ENCODE measurements around the gene ACTL9.

ACTL9 gene

GRCh38 chr19:8686549-8686948 is 12.0 kb downstream of the ACTL9 start:
- Histone ChIP-seq H3K36me3 (ENCODE audit: insufficient read depth, low read length) (no peaks in the 10 kb centered on the region), H3K4me1 (ENCODE audit: control insufficient read depth, insufficient read depth, low read length, unreplicated experiment) (no peaks in the 10 kb centered on the region), H3K27me3 (ENCODE audit: insufficient read depth, low read length) (0 out of 2 replicates have a peak, but pooled peaks cover 5% of the 10 kb centered on the region), H3K27ac (ENCODE audit: low read depth, low read length) (no peak overlapping the region), H3K4me3 (ENCODE audit: low read depth, low read length) (no peak overlapping the region), H3K79me2 (ENCODE audit: control insufficient read depth, insufficient read depth, low read length, unreplicated experiment) (no peaks in the 10 kb centered on the region), H2AFZ (ENCODE audit: low read length, unreplicated experiment) (no peak overlapping the region)

GRCh38 chr19:8684001-8684902 is 14.3 kb downstream of the ACTL9 start:
- no peaks in the 10 kb centered on the region for H3K4me1 ChIP-seq (ENCODE audit: control insufficient read depth, insufficient read depth, low read length, unreplicated experiment)
- H3K36me3 ChIP-seq (ENCODE audit: insufficient read depth, low read length): no peaks in the 10 kb centered on the region
- H3K79me2 ChIP-seq (ENCODE audit: control insufficient read depth, insufficient read depth, low read length, unreplicated experiment): no peaks in the 10 kb centered on the region
- H3K27ac ChIP-seq (ENCODE audit: low read depth, low read length): no peak overlapping the region
- no peak overlapping the region for H3K4me3 ChIP-seq (ENCODE audit: low read depth, low read length)
- no peak overlapping the region for H2AFZ ChIP-seq (ENCODE audit: low read length, unreplicated experiment)
- 0 out of 2 replicates have a peak, but pooled peaks cover 5% of the 10 kb centered on the region for H3K27me3 ChIP-seq (ENCODE audit: insufficient read depth, low read length)

GRCh38 chr19:8682931-8683330 is 15.7 kb downstream of the ACTL9 start:
- no peaks in the 10 kb centered on the region for H3K79me2 ChIP-seq (ENCODE audit: control insufficient read depth, insufficient read depth, low read length, unreplicated experiment)
- H3K4me1 ChIP-seq (ENCODE audit: control insufficient read depth, insufficient read depth, low read length, unreplicated experiment): no peaks in the 10 kb centered on the region
- H3K36me3 ChIP-seq (ENCODE audit: insufficient read depth, low read length): no peaks in the 10 kb centered on the region
- H3K27me3 ChIP-seq (ENCODE audit: insufficient read depth, low read length): no peaks in the 10 kb centered on the region
- H3K4me3 ChIP-seq (ENCODE audit: low read depth, low read length): no peak overlapping the region
- no peak overlapping the region for H3K27ac ChIP-seq (ENCODE audit: low read depth, low read length)
- H2AFZ ChIP-seq (ENCODE audit: low read length, unreplicated experiment): no peak overlapping the region

GRCh38 chr19:8682472-8682871 is 16.1 kb downstream of the ACTL9 start:
- Histone ChIP-seq H3K27ac (ENCODE audit: low read depth, low read length) (no peak overlapping the region), H3K4me1 (ENCODE audit: control insufficient read depth, insufficient read depth, low read length, unreplicated experiment) (no peaks in the 10 kb centered on the region), H3K27me3 (ENCODE audit: insufficient read depth, low read length) (no peaks in the 10 kb centered on the region), H3K36me3 (ENCODE audit: insufficient read depth, low read length) (no peaks in the 10 kb centered on the region), H2AFZ (ENCODE audit: low read length, unreplicated experiment) (no peak overlapping the region), H3K79me2 (ENCODE audit: control insufficient read depth, insufficient read depth, low read length, unreplicated experiment) (no peaks in the 10 kb centered on the region), H3K4me3 (ENCODE audit: low read depth, low read length) (no peak overlapping the region)

- no peaks in the 10 kb centered on the region for H3K27me3 ChIP-seq (ENCODE audit: insufficient read depth, low read length)
- H3K27ac ChIP-seq (ENCODE audit: low read depth, low read length): no peak overlapping the region
- H3K4me1 ChIP-seq (ENCODE audit: control insufficient read depth, insufficient read depth, low read length, unreplicated experiment): no peaks in the 10 kb centered on the region
- H3K4me3 ChIP-seq (ENCODE audit: low read depth, low read length): no peak overlapping the region
- H3K79me2 ChIP-seq (ENCODE audit: control insufficient read depth, insufficient read depth, low read length, unreplicated experiment): no peaks in the 10 kb centered on the region
- no peaks in the 10 kb centered on the region for H3K36me3 ChIP-seq (ENCODE audit: insufficient read depth, low read length)
- no peak overlapping the region for H2AFZ ChIP-seq (ENCODE audit: low read length, unreplicated experiment)
These were observed 17.1 kb downstream of the ACTL9 start for GRCh38 chr19:8681345-8682029.

GRCh38 chr19:8680676-8681344 is 17.8 kb downstream of the ACTL9 start:
- Histone ChIP-seq H2AFZ (ENCODE audit: low read length, unreplicated experiment) (no peak overlapping the region), H3K36me3 (ENCODE audit: insufficient read depth, low read length) (no peaks in the 10 kb centered on the region), H3K27ac (ENCODE audit: low read depth, low read length) (no peak overlapping the region), H3K4me3 (ENCODE audit: low read depth, low read length) (no peak overlapping the region), H3K27me3 (ENCODE audit: insufficient read depth, low read length) (no peaks in the 10 kb centered on the region), H3K79me2 (ENCODE audit: control insufficient read depth, insufficient read depth, low read length, unreplicated experiment) (no peaks in the 10 kb centered on the region), H3K4me1 (ENCODE audit: control insufficient read depth, insufficient read depth, low read length, unreplicated experiment) (no peaks in the 10 kb centered on the region)

- no peaks in the 10 kb centered on the region for H3K79me2 ChIP-seq (ENCODE audit: control insufficient read depth, insufficient read depth, low read length, unreplicated experiment)
- no peaks in the 10 kb centered on the region for H3K36me3 ChIP-seq (ENCODE audit: insufficient read depth, low read length)
- H3K27me3 ChIP-seq (ENCODE audit: insufficient read depth, low read length): no peaks in the 10 kb centered on the region; the same call in 1 of the 2 replicates
- H3K4me3 ChIP-seq (ENCODE audit: low read depth, low read length): no peak overlapping the region
- H2AFZ ChIP-seq (ENCODE audit: low read length, unreplicated experiment): no peak overlapping the region
- no peaks in the 10 kb centered on the region for H3K4me1 ChIP-seq (ENCODE audit: control insufficient read depth, insufficient read depth, low read length, unreplicated experiment)
- H3K27ac ChIP-seq (ENCODE audit: low read depth, low read length): no peak overlapping the region
These were observed 20.3 kb downstream of the ACTL9 start for GRCh38 chr19:8678244-8678807.

GRCh38 chr19:8675066-8675465 is 23.5 kb downstream of the ACTL9 start:
- H3K4me1 ChIP-seq (ENCODE audit: control insufficient read depth, insufficient read depth, low read length, unreplicated experiment): no peaks in the 10 kb centered on the region
- H2AFZ ChIP-seq (ENCODE audit: low read length, unreplicated experiment): no peak overlapping the region
- H3K27me3 ChIP-seq (ENCODE audit: insufficient read depth, low read length): no peaks in the 10 kb centered on the region; the same call in 1 of the 2 replicates
- H3K27ac ChIP-seq (ENCODE audit: low read depth, low read length): no peak overlapping the region
- H3K4me3 ChIP-seq (ENCODE audit: low read depth, low read length): no peak overlapping the region
- no peaks in the 10 kb centered on the region for H3K79me2 ChIP-seq (ENCODE audit: control insufficient read depth, insufficient read depth, low read length, unreplicated experiment)
- H3K36me3 ChIP-seq (ENCODE audit: insufficient read depth, low read length): no peaks in the 10 kb centered on the region

- H3K36me3 ChIP-seq (ENCODE audit: insufficient read depth, low read length): no peaks in the 10 kb centered on the region
- no peaks in the 10 kb centered on the region for H3K4me1 ChIP-seq (ENCODE audit: control insufficient read depth, insufficient read depth, low read length, unreplicated experiment)
- no peak overlapping the region for H2AFZ ChIP-seq (ENCODE audit: low read length, unreplicated experiment)
- H3K79me2 ChIP-seq (ENCODE audit: control insufficient read depth, insufficient read depth, low read length, unreplicated experiment): no peaks in the 10 kb centered on the region
- peaks cover 8% of the 10 kb centered on the region for H3K27me3 ChIP-seq (ENCODE audit: insufficient read depth, low read length)
- H3K4me3 ChIP-seq (ENCODE audit: low read depth, low read length): no peak overlapping the region
- no peak overlapping the region for H3K27ac ChIP-seq (ENCODE audit: low read depth, low read length)
These were observed 25.2 kb downstream of the ACTL9 start for GRCh38 chr19:8673276-8673891.

- H3K4me1 ChIP-seq (ENCODE audit: control insufficient read depth, insufficient read depth, low read length, unreplicated experiment): no peaks in the 10 kb centered on the region
- H3K27ac ChIP-seq (ENCODE audit: low read depth, low read length): no peak overlapping the region
- peaks cover 18% of the 10 kb centered on the region for H3K27me3 ChIP-seq (ENCODE audit: insufficient read depth, low read length)
- H3K79me2 ChIP-seq (ENCODE audit: control insufficient read depth, insufficient read depth, low read length, unreplicated experiment): no peaks in the 10 kb centered on the region
- H2AFZ ChIP-seq (ENCODE audit: low read length, unreplicated experiment): no peak overlapping the region
- no peaks in the 10 kb centered on the region for H3K36me3 ChIP-seq (ENCODE audit: insufficient read depth, low read length)
- no peak overlapping the region for H3K4me3 ChIP-seq (ENCODE audit: low read depth, low read length)
These were observed 31.7 kb downstream of the ACTL9 start for GRCh38 chr19:8666814-8667405.
